Transverse colon (tissue), 4 donors: Measurements from ENCODE around the gene FRZB.

ENCODE experiments used
- CTCF ChIP-seq, 5 experiments: fragments of 200-600 bp in 3 of 5; fragments of 450-650 bp in 2 of 5; sonication (generic) in 3 of 5; IDR thresholded peaks; 1 replicate in 2 of 5; 2 replicates in 3 of 5; pipeline ENCODE4 v1.5.1; 2016 to 2017; ENCODE audit warnings: antibody characterized with exemption in 5 of 5, inconsistent platforms in 3 of 5, mild to moderate bottlenecking in 2 of 5, moderate library complexity in 1 of 5
- EP300 ChIP-seq: sonication (generic); formaldehyde crosslinking; IDR thresholded peaks from one replicate; pipeline ENCODE4 v1.6.1; 2017; ENCODE audit warnings: antibody characterized with exemption, low read depth
- POLR2AphosphoS5 ChIP-seq, 3 donors: sonication (generic); formaldehyde crosslinking; IDR thresholded peaks; one replicate each; pipeline ENCODE4 v1.6.1; 2016; ENCODE audit warnings: antibody characterized with exemption in 3 of 3

GRCh38 chr2:182904844-182905243 lies 38.4 kb upstream of the FRZB start:
- TF ChIP-seq CTCF (IDR thresholded peaks at IDR 0.05) (no peak), EP300 (no peak), POLR2AphosphoS5 (IDR thresholded peaks at IDR 0.05) (no peak)
